ENCODE results near the gene CCSER2. TPM values are rescaled to one million over a fixed set of nuclear protein-coding genes. Genes with fewer than 3 reads are reported as not detected.

CCSER2 gene
- total RNA-seq, 4 donors from 2014 or later, result 50.1 to 71.0 (median 58.4) TPM

GRCh38 chr10:84360637-84361365 lies 32.4 kb downstream of the CCSER2 start:
- Histone ChIP-seq H3K27ac (peak overlapping the region; percentile 12 to 71 (median 45)), H3K27me3 (no peaks in the 10 kb centered on the region), H3K9me3 (no peaks in the 10 kb centered on the region), H3K36me3 (no peaks in the 10 kb centered on the region), H3K4me1 (peaks cover 15 to 27% of the 10 kb centered on the region in 2 donors), H3K4me3 (replicated peaks in 1 of 3) (peak overlapping the region in 1 of 3 donors; percentile 25)
- WGBS, 2 donors, result 46 to 50% methylated on average over 6 of the region's 6 CpGs
- TF ChIP-seq POLR2A (IDR thresholded peaks at IDR 0.05), result no peak
- TF ChIP-seq CTCF (IDR thresholded peaks at IDR 0.05), result no peak
- peak in 1 of 2 donors; percentile 13 for DNase-seq
- intact Hi-C loops (cut with DNase I), result no loop called here

- Histone ChIP-seq H3K4me3 (replicated peaks in 1 of 3) (no peak overlapping the region), H3K4me1 (peaks cover 5 to 12% of the 10 kb centered on the region in 2 donors), H3K27me3 (no peaks in the 10 kb centered on the region), H3K27ac (no peak overlapping the region), H3K9me3 (no peaks in the 10 kb centered on the region), H3K36me3 (no peaks in the 10 kb centered on the region)
- intact Hi-C loops (cut with DNase I), result no loop called here
- no peak for TF ChIP-seq CTCF (IDR thresholded peaks at IDR 0.05)
- no peak for TF ChIP-seq POLR2A (IDR thresholded peaks at IDR 0.05)
- DNase-seq, result no peak
- WGBS, 2 donors, result 82 to 89% methylated on average over 5 of the region's 5 CpGs
These were observed 37.0 kb downstream of the CCSER2 start for GRCh38 chr10:84365335-84365881.

GRCh38 chr10:84366041-84366440 lies 37.7 kb downstream of the CCSER2 start:
- Histone ChIP-seq H3K4me1 (peaks cover 0 to 6% of the 10 kb centered on the region in 2 donors), H3K9me3 (no peaks in the 10 kb centered on the region), H3K36me3 (no peaks in the 10 kb centered on the region), H3K27ac (no peak overlapping the region), H3K27me3 (no peaks in the 10 kb centered on the region), H3K4me3 (replicated peaks in 1 of 3) (no peak overlapping the region)
- intact Hi-C loops (cut with DNase I), result no loop called here
- no peak for DNase-seq
- WGBS, 2 donors, result 95 to 96% methylated on average over 4 of the region's 4 CpGs
- TF ChIP-seq CTCF (IDR thresholded peaks at IDR 0.05), result no peak
- no peak for TF ChIP-seq POLR2A (IDR thresholded peaks at IDR 0.05)

- peaks cover 0 to 3% of the 10 kb centered on the region in 2 donors for H3K4me1 ChIP-seq
- no peaks in the 10 kb centered on the region for H3K27me3 ChIP-seq
- DNase-seq, result no peak
- H3K4me3 ChIP-seq (replicated peaks in 1 of 3), result no peak overlapping the region
- no peaks in the 10 kb centered on the region for H3K9me3 ChIP-seq
- 87% methylated on average over 6 of the region's 6 CpGs for WGBS, 2 donors
- intact Hi-C loops (cut with DNase I), result no loop called here
- TF ChIP-seq CTCF (IDR thresholded peaks at IDR 0.05) (no peak), POLR2A (IDR thresholded peaks at IDR 0.05) (no peak)
- H3K36me3 ChIP-seq, result no peaks in the 10 kb centered on the region
- no peak overlapping the region for H3K27ac ChIP-seq
These were observed 38.9 kb downstream of the CCSER2 start for GRCh38 chr10:84367256-84367655.

GRCh38 chr10:84368828-84369227 lies 40.4 kb downstream of the CCSER2 start:
- H3K27ac ChIP-seq, result no peak overlapping the region
- peaks cover 0 to under 1% of the 10 kb centered on the region in 2 donors for H3K36me3 ChIP-seq
- WGBS, 2 donors, result 94 to 98% methylated on average over 1 of the region's 1 CpG
- no peaks in the 10 kb centered on the region for H3K27me3 ChIP-seq
- DNase-seq, result no peak
- no peak overlapping the region for H3K4me3 ChIP-seq (replicated peaks in 1 of 3)
- H3K9me3 ChIP-seq, result no peaks in the 10 kb centered on the region
- TF ChIP-seq POLR2A (IDR thresholded peaks at IDR 0.05) (no peak), CTCF (IDR thresholded peaks at IDR 0.05) (no peak)
- intact Hi-C loops (cut with DNase I), result no loop called here
- H3K4me1 ChIP-seq, result no peaks in the 10 kb centered on the region

All from thyroid gland (tissue), 4 donors.